Measurements from ENCODE around the gene NCOA4. TPM values are rescaled to one million over a fixed set of nuclear protein-coding genes. Genes with fewer than 3 reads are reported as not detected.

NCOA4 gene
- total and polyA plus RNA-seq, 2 of the 4 experiments (the other 2 are of a cell fraction): 62.2 to 188 TPM

- Histone ChIP-seq H4K8ac (ENCODE audit: low read depth in 2 of 2, low read length in 2 of 2) (no peak overlapping the region), H2AK9ac (replicated peaks; ENCODE audit: low read depth, low read length, poor library complexity) (no peak overlapping the region), H3K18ac (ENCODE audit: low read depth, low read length) (no peak overlapping the region), H3K4ac (ENCODE audit: low read depth, low read length) (no peak overlapping the region), H3K4me3 (ENCODE audit: insufficient read depth, low read depth, low read length) (no peak overlapping the region), H3K4me1 (ENCODE audit: control insufficient read depth, insufficient read depth, low read length) (0 out of 2 replicates have a peak, but pooled peaks cover 2% of the 10 kb centered on the region), H3K27ac (ENCODE audit: insufficient read depth, low read length) (no peak overlapping the region), H2BK20ac (ENCODE audit: low read depth, low read length) (no peak overlapping the region), H2AK5ac (ENCODE audit: low read depth, low read length) (no peak overlapping the region), H2BK120ac (ENCODE audit: low read depth, low read length) (no peak overlapping the region), H4K20me1 (ENCODE audit: insufficient read depth, low read length) (no peaks in the 10 kb centered on the region), H2BK15ac (ENCODE audit: low read depth, low read length) (no peak overlapping the region), H3K27me3 (ENCODE audit: control insufficient read depth, insufficient read depth, low read length) (no peaks in the 10 kb centered on the region; the same call in none of the 2 replicates), H3K36me3 (ENCODE audit: control insufficient read depth, insufficient read depth, low read length) (no peaks in the 10 kb centered on the region), H2BK5ac (ENCODE audit: low read depth, low read length, poor library complexity, severe bottlenecking) (no peak overlapping the region), H2AFZ (replicated peaks; ENCODE audit: low read length, poor library complexity) (no peak overlapping the region), H4K5ac (ENCODE audit: low read depth, low read length) (no peak overlapping the region), H3K9me1 (ENCODE audit: insufficient read depth, low read length) (no peaks in the 10 kb centered on the region), H3K9me3 (ENCODE audit: control insufficient read depth, insufficient read depth, low read length) (no peaks in the 10 kb centered on the region), H3K56ac (ENCODE audit: extremely low read depth, insufficient read depth, low read length) (no peak overlapping the region), H3K79me1 (ENCODE audit: low read depth in 1 of 2, low read length in 2 of 2) (no peaks in the 10 kb centered on the region), H3K14ac (replicated peaks; ENCODE audit: low read depth, low read length) (no peak overlapping the region), H4K91ac (ENCODE audit: insufficient read depth, low read depth, low read length) (no peak overlapping the region), H3K23ac (ENCODE audit: low read depth, low read length) (no peak overlapping the region), H3K4me2 (ENCODE audit: low read depth, low read length) (no peak overlapping the region), H3K9ac (ENCODE audit: low read depth, low read length) (no peak overlapping the region)
- ATAC-seq (ENCODE audit: low read depth) (no peak), DNase-seq (no peak)
- POLR2A ChIA-PET (ENCODE audit: unreplicated experiment): no interaction called here
- intact Hi-C loops (cut with micrococcal nuclease) (no loop called here), dilution Hi-C loops (cut with HindIII; ENCODE audit: low sequenced_read_pairs, unreplicated experiment) (no loop called here), in situ Hi-C loops (cut with MboI; ENCODE audit: low sequenced_read_pairs) (no loop called here)
- CTCF ChIA-PET: no interaction called here
- WGBS, 2 experiments (ENCODE audit: extremely low coverage in 2 of 2, insufficient read length in 1 of 2): no CpG with 5 or more reads among the region's 4 CpGs
- BruUV-seq (replicated peaks): no TSS peak
- TF ChIP-seq ELK1 (IDR thresholded peaks at IDR 0.05; ENCODE audit: borderline replicate concordance, low read depth, low read length): no peak
- TF ChIP-seq CHD1 (IDR thresholded peaks at IDR 0.05; ENCODE audit: low read depth, low read length): no peak
- no peak for TF ChIP-seq CEBPB (IDR thresholded peaks at IDR 0.05; ENCODE audit: low read depth, low read length)
- TF ChIP-seq MAFK (IDR thresholded peaks at IDR 0.05; ENCODE audit: low read depth, low read length): no peak
- no peak for TF ChIP-seq RAD21 (IDR thresholded peaks at IDR 0.05; ENCODE audit: low read length)
- TF ChIP-seq NFE2L2 (IDR thresholded peaks at IDR 0.05; ENCODE audit: low read depth, low read length): no peak
- no peak for TF ChIP-seq USF2 (IDR thresholded peaks at IDR 0.05; ENCODE audit: low read depth, low read length)
- no peak for TF ChIP-seq BHLHE40 (IDR thresholded peaks at IDR 0.05; ENCODE audit: low read depth, low read length)
- no peak for TF ChIP-seq RCOR1 (IDR thresholded peaks at IDR 0.05; ENCODE audit: insufficient replicate concordance, low read length)
- TF ChIP-seq MXI1 (IDR thresholded peaks at IDR 0.05; ENCODE audit: borderline replicate concordance, low read depth, low read length): no peak
- TF ChIP-seq CTCF (conservative IDR thresholded peaks at IDR 0.05; ENCODE audit: low read depth, low read length): no peak
- no peak for TF ChIP-seq RFX5 (IDR thresholded peaks at IDR 0.05; ENCODE audit: low read depth, low read length)
- TF ChIP-seq FOS (IDR thresholded peaks at IDR 0.05; ENCODE audit: low read depth, low read length): no peak
- TF ChIP-seq SMC3 (IDR thresholded peaks at IDR 0.05; ENCODE audit: low read depth, low read length): no peak
- TF ChIP-seq MAZ (IDR thresholded peaks at IDR 0.05; ENCODE audit: borderline replicate concordance, low read depth, low read length): no peak
These were observed 43.9 kb upstream of the NCOA4 start for GRCh38 chr10:46074196-46074946.

Data from IMR-90 (cell line).